C4-2B (cell line): Measurements from ENCODE around the gene LRP6.

Experiments used
- CTCF ChIP-seq: fragments of 450-650 bp; conservative IDR thresholded peaks from 2 replicates; pipeline ENCODE4 v1.5.1; 2017; ENCODE audit warnings: mild to moderate bottlenecking
- ZFX ChIP-seq: fragments of 450-650 bp; IDR thresholded peaks from 2 replicates; pipeline ENCODE4 v1.6.1; 2017

GRCh38 chr12:12210983-12211382, 55.9 kb downstream of the LRP6 start:
- TF ChIP-seq CTCF (no peak), ZFX (no peak)
